Uterus (tissue), 4 donors: ENCODE measurements around the gene ITGB4. TPM values are rescaled to one million over a fixed set of nuclear protein-coding genes. Genes with fewer than 3 reads are reported as not detected.

Experiments
- DNase-seq, 2 donors: peaks; one replicate each; pipeline ENCODE4 v3.0.0-alpha.2; 2019 to 2020
- H3K27ac ChIP-seq, 2 donors: fragments of 200-600 bp; sonication (generic); 1 replicate in 1 of 2; 2 replicates in 1 of 2; pipeline ENCODE4 v1.5.1; 2016 to 2018
- H3K27me3 ChIP-seq, 2 donors: fragments of 200-600 bp; sonication (generic); one replicate each; pipeline ENCODE4 v1.5.1; 2018 to 2019; ENCODE audit warnings: control low read depth in 1 of 2
- H3K36me3 ChIP-seq, 2 donors: fragments of 200-600 bp; sonication (generic); one replicate each; pipeline ENCODE4 v1.5.1; 2019; ENCODE audit warnings: control low read depth in 1 of 2
- H3K4me1 ChIP-seq, 2 donors: fragments of 200-600 bp; sonication (generic); one replicate each; pipeline ENCODE4 v1.5.1; 2018 to 2019; ENCODE audit warnings: control low read depth in 1 of 2
- H3K4me3 ChIP-seq, 2 donors: fragments of 200-600 bp; sonication (generic); 1 replicate in 1 of 2; 2 replicates in 1 of 2; pipeline ENCODE4 v1.5.1; 2018 to 2019; ENCODE audit warnings: mild to moderate bottlenecking in 1 of 2
- H3K9me3 ChIP-seq, 2 donors: fragments of 200-600 bp; sonication (generic); one replicate each; pipeline ENCODE4 v1.5.1; 2019; ENCODE audit warnings: control low read depth in 1 of 2
- CTCF ChIP-seq, 4 experiments: fragments of 200-600 bp in 2 of 4; fragments of 450-650 bp in 2 of 4; sonication (generic) in 2 of 4; IDR thresholded peaks; one replicate each; pipeline ENCODE4 v1.5.1; 2016 to 2019; ENCODE audit warnings: antibody characterized with exemption in 4 of 4, mild to moderate bottlenecking in 2 of 4, moderate library complexity in 1 of 4
- POLR2A ChIP-seq, 2 donors: fragments of 450-650 bp; IDR thresholded peaks; one replicate each; pipeline ENCODE4 v1.6.1; 2016; ENCODE audit warnings: antibody characterized with exemption in 2 of 2, mild to moderate bottlenecking in 1 of 2, moderate library complexity in 1 of 2
- intact Hi-C: fragments of 100-400 bp; cut with DNase I; formaldehyde crosslinking; loops from one replicate; pipeline ENCODE4 v1.15.1; 2023; ENCODE audit warnings: low total_unique reads
- total RNA-seq, 4 donors: library from RNA; depleted of rRNA in 3 of 4; stranded (reverse); fragments of >200 nt in 3 of 4; gene quantifications; one replicate each; pipeline versions ENCODE4 v1.1.0 to v1.2.4, GENCODE V29; 2014 to 2023
- donor health status: DM: yes; HTN: yes; CAD: no.

Gene ITGB4
- total RNA-seq, 4 donors from 2014 or later, result 38.0 to 100 (median 62.3) TPM

DNA sequence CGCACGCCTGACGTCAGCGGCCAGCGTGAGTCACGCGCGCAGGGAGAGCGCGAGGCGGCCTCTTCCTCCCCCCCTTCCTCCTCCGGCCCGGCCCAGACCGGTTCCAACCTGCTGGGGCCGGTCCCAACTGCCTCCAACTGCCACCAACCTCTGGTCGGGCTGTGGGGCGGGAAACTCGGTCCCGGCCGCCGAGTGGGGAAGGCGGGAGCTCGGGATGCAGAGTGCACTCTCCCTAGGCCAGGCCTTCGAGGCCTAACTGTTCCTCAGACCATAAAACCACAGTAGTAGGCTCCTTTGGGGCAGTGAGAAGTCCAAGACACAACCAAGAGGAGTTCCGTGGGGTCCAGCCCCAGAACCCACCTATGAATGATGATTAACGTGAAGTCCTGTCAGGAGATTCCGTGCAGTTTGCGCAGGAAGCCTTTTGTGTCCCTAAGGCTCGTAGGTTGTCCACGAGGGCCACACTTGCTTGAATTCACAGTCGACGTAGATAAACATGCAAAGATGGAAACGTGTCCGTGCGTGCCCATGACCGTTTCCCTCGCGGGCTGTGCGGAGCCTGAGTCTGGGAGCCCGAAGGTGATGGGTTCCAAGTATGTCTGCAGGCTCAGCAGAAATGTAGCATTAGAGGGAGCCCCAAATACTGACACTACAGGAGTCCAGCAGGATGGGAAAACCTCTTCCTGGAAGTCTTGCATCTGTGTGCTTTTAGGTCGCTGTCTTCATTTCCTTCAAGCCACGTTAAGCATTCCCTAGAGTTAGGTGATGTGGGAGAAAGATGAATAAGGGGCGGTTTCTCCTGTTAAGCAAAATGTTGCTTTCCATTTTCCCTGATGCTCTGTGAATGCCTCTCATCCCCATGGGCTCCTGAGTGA, 64.0 kb downstream of the ITGB4 start:
- no peak for TF ChIP-seq CTCF (IDR thresholded peaks at IDR 0.05)
- peak; percentile 57 to 65 for TF ChIP-seq POLR2A (IDR thresholded peaks at IDR 0.05)
- H3K36me3 ChIP-seq, result no peaks in the 10 kb centered on the region
- peaks cover 5 to 6% of the 10 kb centered on the region in 2 donors for H3K4me1 ChIP-seq
- H3K27ac ChIP-seq, result peak overlapping the region; percentile 99 to 100
- peak overlapping the region; percentile 75 to 79 for H3K4me3 ChIP-seq
- DNase-seq, result peak; percentile 88 to 94
- no peaks in the 10 kb centered on the region for H3K9me3 ChIP-seq
- H3K27me3 ChIP-seq, result no peaks in the 10 kb centered on the region
- intact Hi-C loops, result no loop called here

GRCh38 chr17:75791254-75791653, 70.0 kb downstream of the ITGB4 start:
- intact Hi-C loops, result no loop called here
- Histone ChIP-seq H3K9me3 (no peaks in the 10 kb centered on the region), H3K27me3 (no peaks in the 10 kb centered on the region), H3K27ac (no peak overlapping the region), H3K4me1 (peaks cover 5 to 6% of the 10 kb centered on the region in 2 donors), H3K4me3 (no peak overlapping the region), H3K36me3 (no peaks in the 10 kb centered on the region)
- TF ChIP-seq CTCF (IDR thresholded peaks at IDR 0.05), result no peak
- no peak for TF ChIP-seq POLR2A (IDR thresholded peaks at IDR 0.05)
- no peak for DNase-seq

DNA sequence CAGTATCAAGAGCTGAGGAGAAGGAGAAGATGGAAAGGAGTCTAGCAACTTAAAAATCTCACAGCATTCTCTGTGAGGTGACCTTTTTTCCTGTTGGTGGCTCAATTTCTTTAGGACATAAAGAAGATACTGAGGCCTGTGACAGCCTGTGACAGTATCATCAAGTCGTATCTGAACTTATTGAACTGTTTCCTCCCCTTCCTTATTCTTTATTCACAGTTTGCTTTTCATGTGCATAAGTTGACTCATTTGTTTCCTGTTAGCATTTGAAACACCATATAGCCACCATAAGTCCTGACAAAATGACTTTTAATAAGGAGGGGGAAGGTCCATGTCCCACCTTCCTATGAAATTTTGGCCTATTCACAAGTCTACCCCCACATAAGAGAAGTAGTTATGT, 72.2 kb downstream of the ITGB4 start:
- no peaks in the 10 kb centered on the region for H3K9me3 ChIP-seq
- no peak for DNase-seq
- TF ChIP-seq POLR2A (IDR thresholded peaks at IDR 0.05) (no peak), CTCF (IDR thresholded peaks at IDR 0.05) (no peak)
- no peaks in the 10 kb centered on the region for H3K27me3 ChIP-seq
- H3K4me3 ChIP-seq, result no peak overlapping the region
- intact Hi-C loops, result no loop called here
- no peaks in the 10 kb centered on the region for H3K4me1 ChIP-seq
- no peaks in the 10 kb centered on the region for H3K36me3 ChIP-seq
- H3K27ac ChIP-seq, result no peak overlapping the region

DNA sequence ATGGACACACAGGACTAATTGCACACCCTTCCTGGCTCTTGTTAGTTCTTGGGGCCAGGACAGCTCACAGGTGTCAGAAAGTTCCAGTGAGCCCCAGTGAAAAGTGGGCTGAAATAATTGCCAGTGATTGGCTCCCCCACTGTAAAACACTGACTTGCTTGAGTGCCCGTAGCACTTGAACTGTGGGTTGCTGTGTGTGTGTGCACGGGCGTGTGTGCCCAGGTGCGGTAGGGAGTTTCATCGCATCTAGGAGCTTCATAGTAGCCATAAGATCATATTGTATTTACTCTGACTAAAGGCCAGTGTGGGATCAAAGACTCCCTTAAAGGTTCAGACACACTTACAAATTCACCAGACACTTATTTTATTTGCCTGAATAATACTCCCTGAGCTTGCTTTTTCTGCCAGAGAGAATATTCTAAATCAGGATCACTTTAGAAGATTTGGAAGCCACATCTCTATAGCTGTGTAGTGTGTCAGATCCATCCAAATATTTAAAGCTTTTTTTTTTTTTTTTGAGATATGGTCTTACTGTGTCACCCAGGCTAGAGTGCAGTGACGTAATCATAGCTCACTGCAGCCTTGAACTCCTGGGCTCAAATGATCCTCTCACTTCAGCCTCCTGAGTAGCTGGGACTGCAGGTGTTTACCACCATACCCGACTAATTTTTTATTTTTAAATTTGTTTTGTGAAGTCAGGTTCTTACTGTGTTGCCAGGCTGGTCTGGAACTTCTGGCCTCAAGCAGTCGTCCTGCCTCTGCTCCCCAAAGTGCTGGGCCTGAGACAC, 74.8 kb downstream of the ITGB4 start:
- H3K27ac ChIP-seq, result no peak overlapping the region
- no peaks in the 10 kb centered on the region for H3K4me1 ChIP-seq
- H3K4me3 ChIP-seq, result no peak overlapping the region
- H3K27me3 ChIP-seq, result no peaks in the 10 kb centered on the region
- no peak for DNase-seq
- H3K9me3 ChIP-seq, result no peaks in the 10 kb centered on the region
- no peaks in the 10 kb centered on the region for H3K36me3 ChIP-seq
- TF ChIP-seq POLR2A (IDR thresholded peaks at IDR 0.05) (no peak), CTCF (IDR thresholded peaks at IDR 0.05) (no peak)
- intact Hi-C loops, result no loop called here

- Histone ChIP-seq H3K4me3 (no peak overlapping the region), H3K27ac (no peak overlapping the region), H3K4me1 (no peaks in the 10 kb centered on the region), H3K36me3 (no peaks in the 10 kb centered on the region), H3K9me3 (no peaks in the 10 kb centered on the region), H3K27me3 (no peaks in the 10 kb centered on the region)
- TF ChIP-seq POLR2A (IDR thresholded peaks at IDR 0.05) (no peak), CTCF (IDR thresholded peaks at IDR 0.05) (no peak)
- no peak for DNase-seq
- intact Hi-C loops, result no loop called here
Measured at GRCh38 chr17:75799402-75799801, 78.1 kb downstream of the ITGB4 start.
